Peyer's patch (tissue), 4 donors: ENCODE measurements around the gene DNM3.

Experiments used
- CTCF ChIP-seq, 6 experiments: fragments of 450-650 bp in 4 of 6; fragments of 200-600 bp in 2 of 6; sonication (generic) in 1 of 6; IDR thresholded peaks; one replicate each; pipeline ENCODE4 v1.5.1; 2017 to 2019; ENCODE audit warnings: antibody characterized with exemption in 6 of 6, mild to moderate bottlenecking in 3 of 6, moderate library complexity in 1 of 6
- POLR2A ChIP-seq, 2 donors: fragments of 450-650 bp; IDR thresholded peaks; one replicate each; pipeline ENCODE4 v1.5.1; 2017; ENCODE audit warnings: antibody characterized with exemption in 2 of 2, mild to moderate bottlenecking in 2 of 2, moderate library complexity in 2 of 2

GRCh38 chr1:172162236-172162635 is 320.9 kb downstream of the DNM3 start:
- no peak for TF ChIP-seq CTCF (IDR thresholded peaks at IDR 0.05)
- no peak for TF ChIP-seq POLR2A (IDR thresholded peaks at IDR 0.05)
